ENCODE measurements around the gene GRIK1. TPM values are rescaled to one million over a fixed set of nuclear protein-coding genes. Genes with fewer than 3 reads are reported as not detected.
"Not testable (repeated sequence)": the region's sequence is repeated elsewhere in the genome, so short reads cannot be mapped to it uniquely, and the experiment has no call there.

GRIK1 gene
- total RNA-seq, 2 donors from 2014 or later = 0.11 TPM; not detected in 1

- Histone ChIP-seq H3K4me1 (no peaks in the 10 kb centered on the region), H3K4me3 (no peak overlapping the region), H3K27me3 (no peaks in the 10 kb centered on the region), H3K9ac (ENCODE audit: low read depth in 2 of 2, low read length in 2 of 2) (no peak overlapping the region), H3K9me3 (no peaks in the 10 kb centered on the region), H3K27ac (no peak overlapping the region), H3K36me3 (no peaks in the 10 kb centered on the region)
- intact Hi-C loops (cut with DNase I) = loop anchor here (10.0 kb wide), 1 partner anchor 57 kb away; no protein-coding TSS in a partner anchor
- no peak for DNase-seq
- no peak for TF ChIP-seq CTCF (IDR thresholded peaks at IDR 0.05)
These were observed 21.7 kb upstream of the GRIK1 start for GRCh38 chr21:29961291-29962027.

GRCh38 chr21:29958551-29958950, 18.8 kb upstream of the GRIK1 start:
- intact Hi-C loops (cut with DNase I) = no loop called here
- Histone ChIP-seq H3K4me3 (no peak overlapping the region), H3K36me3 (no peaks in the 10 kb centered on the region), H3K27me3 (no peaks in the 10 kb centered on the region), H3K9ac (ENCODE audit: low read depth in 2 of 2, low read length in 2 of 2) (no peak overlapping the region), H3K27ac (no peak overlapping the region), H3K4me1 (no peaks in the 10 kb centered on the region), H3K9me3 (no peaks in the 10 kb centered on the region)
- TF ChIP-seq CTCF (IDR thresholded peaks at IDR 0.05) = no peak
- no peak for DNase-seq

- H3K27ac ChIP-seq; DNase-seq; H3K36me3 ChIP-seq; intact Hi-C loops (cut with DNase I); H3K4me3 ChIP-seq; H3K9me3 ChIP-seq; H3K4me1 ChIP-seq; H3K27me3 ChIP-seq; H3K9ac ChIP-seq (ENCODE audit: low read depth in 2 of 2, low read length in 2 of 2): not testable (repeated sequence)
These were observed 18.2 kb upstream of the GRIK1 start for GRCh38 chr21:29958035-29958434.

- no peak for TF ChIP-seq CTCF (IDR thresholded peaks at IDR 0.05)
- Histone ChIP-seq H3K4me3 (no peak overlapping the region), H3K4me1 (no peaks in the 10 kb centered on the region), H3K36me3 (no peaks in the 10 kb centered on the region), H3K27me3 (no peaks in the 10 kb centered on the region), H3K27ac (no peak overlapping the region), H3K9ac (ENCODE audit: low read depth in 2 of 2, low read length in 2 of 2) (no peak overlapping the region), H3K9me3 (no peaks in the 10 kb centered on the region)
- intact Hi-C loops (cut with DNase I) = no loop called here
- DNase-seq = no peak
These were observed 13.9 kb upstream of the GRIK1 start for GRCh38 chr21:29953690-29954089.

- Histone ChIP-seq H3K9me3 (no peaks in the 10 kb centered on the region), H3K4me1 (no peaks in the 10 kb centered on the region), H3K27me3 (no peaks in the 10 kb centered on the region), H3K27ac (no peak overlapping the region), H3K9ac (ENCODE audit: low read depth in 2 of 2, low read length in 2 of 2) (no peak overlapping the region), H3K4me3 (no peak overlapping the region), H3K36me3 (no peaks in the 10 kb centered on the region)
- no peak for DNase-seq
- intact Hi-C loops (cut with DNase I) = no loop called here
- TF ChIP-seq CTCF (IDR thresholded peaks at IDR 0.05) = no peak
These were observed 13.3 kb upstream of the GRIK1 start for GRCh38 chr21:29953072-29953471.

GRCh38 chr21:29951911-29952310, 12.1 kb upstream of the GRIK1 start:
- no peaks in the 10 kb centered on the region for H3K4me1 ChIP-seq
- intact Hi-C loops (cut with DNase I) = no loop called here
- no peaks in the 10 kb centered on the region for H3K9me3 ChIP-seq
- H3K27ac ChIP-seq = no peak overlapping the region
- H3K27me3 ChIP-seq = no peaks in the 10 kb centered on the region
- no peak for TF ChIP-seq CTCF (IDR thresholded peaks at IDR 0.05)
- no peaks in the 10 kb centered on the region for H3K36me3 ChIP-seq
- no peak overlapping the region for H3K4me3 ChIP-seq
- no peak overlapping the region for H3K9ac ChIP-seq (ENCODE audit: low read depth in 2 of 2, low read length in 2 of 2)
- no peak for DNase-seq

Measured in colonic mucosa (tissue), 4 donors.